Uterus (tissue), 4 donors: ENCODE measurements around the gene YARS1. TPM values are rescaled to one million over a fixed set of nuclear protein-coding genes. Genes with fewer than 3 reads are reported as not detected.
"Not testable (repeated sequence)": the region's sequence is repeated elsewhere in the genome, so short reads cannot be mapped to it uniquely, and the experiment has no call there.

Source experiments
- DNase-seq, 2 donors: peaks; one replicate each; pipeline ENCODE4 v3.0.0-alpha.2; 2019 to 2020
- H3K27ac ChIP-seq, 2 donors: fragments of 200-600 bp; sonication (generic); 1 replicate in 1 of 2; 2 replicates in 1 of 2; pipeline ENCODE4 v1.5.1; 2016 to 2018
- H3K27me3 ChIP-seq, 2 donors: fragments of 200-600 bp; sonication (generic); one replicate each; pipeline ENCODE4 v1.5.1; 2018 to 2019; ENCODE audit warnings: control low read depth in 1 of 2
- H3K36me3 ChIP-seq, 2 donors: fragments of 200-600 bp; sonication (generic); one replicate each; pipeline ENCODE4 v1.5.1; 2019; ENCODE audit warnings: control low read depth in 1 of 2
- H3K4me1 ChIP-seq, 2 donors: fragments of 200-600 bp; sonication (generic); one replicate each; pipeline ENCODE4 v1.5.1; 2018 to 2019; ENCODE audit warnings: control low read depth in 1 of 2
- H3K4me3 ChIP-seq, 2 donors: fragments of 200-600 bp; sonication (generic); 1 replicate in 1 of 2; 2 replicates in 1 of 2; pipeline ENCODE4 v1.5.1; 2018 to 2019; ENCODE audit warnings: mild to moderate bottlenecking in 1 of 2
- H3K9me3 ChIP-seq, 2 donors: fragments of 200-600 bp; sonication (generic); one replicate each; pipeline ENCODE4 v1.5.1; 2019; ENCODE audit warnings: control low read depth in 1 of 2
- POLR2A ChIP-seq, 2 donors: fragments of 450-650 bp; IDR thresholded peaks; one replicate each; pipeline ENCODE4 v1.6.1; 2016; ENCODE audit warnings: antibody characterized with exemption in 2 of 2, mild to moderate bottlenecking in 1 of 2, moderate library complexity in 1 of 2
- intact Hi-C: fragments of 100-400 bp; cut with DNase I; formaldehyde crosslinking; loops from one replicate; pipeline ENCODE4 v1.15.1; 2023; ENCODE audit warnings: low total_unique reads
- total RNA-seq, 4 donors: library from RNA; depleted of rRNA in 3 of 4; stranded (reverse); fragments of >200 nt in 3 of 4; gene quantifications; one replicate each; pipeline versions ENCODE4 v1.1.0 to v1.2.4, GENCODE V29; 2014 to 2023
- TF ChIP-seq, protein P1 (sequence below), 4 experiments: fragments of 200-600 bp in 2 of 4; fragments of 450-650 bp in 2 of 4; sonication (generic) in 2 of 4; IDR thresholded peaks; one replicate each; pipeline ENCODE4 v1.5.1; 2016 to 2019; ENCODE audit warnings: antibody characterized with exemption in 4 of 4, mild to moderate bottlenecking in 2 of 4, moderate library complexity in 1 of 4
- donor health status: DM: yes; HTN: yes; CAD: no.

YARS1 gene
- total RNA-seq, 4 donors from 2014 or later: 15.9 to 67.7 (median 30.4) TPM

DNA sequence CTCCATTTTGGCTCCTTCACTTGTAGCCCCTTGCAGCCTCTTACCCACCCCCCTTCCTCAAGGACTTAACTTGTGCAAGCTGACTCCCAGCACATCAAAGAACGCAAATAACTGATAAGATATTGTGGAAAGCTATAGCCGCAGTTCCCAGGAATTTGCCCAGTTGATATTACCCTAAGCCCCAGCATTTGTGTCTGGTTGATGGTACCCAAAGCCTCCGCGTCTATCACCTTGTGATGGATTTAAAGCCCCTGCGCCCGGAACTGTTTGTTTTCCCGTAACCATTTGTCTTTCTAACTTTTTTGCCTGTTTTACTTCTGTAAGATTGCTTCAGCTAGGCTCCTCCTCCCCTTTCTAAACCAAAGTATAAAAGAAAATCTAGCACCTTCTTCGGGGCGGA is 5.9 kb downstream of the YARS1 start:
- no peak overlapping the region for H3K4me3 ChIP-seq
- H3K27me3 ChIP-seq: no peaks in the 10 kb centered on the region
- no peaks in the 10 kb centered on the region for H3K4me1 ChIP-seq
- H3K36me3 ChIP-seq: no peaks in the 10 kb centered on the region
- intact Hi-C loops: no loop called here
- H3K27ac ChIP-seq: no peak overlapping the region
- no peak for DNase-seq
- no peaks in the 10 kb centered on the region for H3K9me3 ChIP-seq
- TF ChIP-seq, protein P1, sequence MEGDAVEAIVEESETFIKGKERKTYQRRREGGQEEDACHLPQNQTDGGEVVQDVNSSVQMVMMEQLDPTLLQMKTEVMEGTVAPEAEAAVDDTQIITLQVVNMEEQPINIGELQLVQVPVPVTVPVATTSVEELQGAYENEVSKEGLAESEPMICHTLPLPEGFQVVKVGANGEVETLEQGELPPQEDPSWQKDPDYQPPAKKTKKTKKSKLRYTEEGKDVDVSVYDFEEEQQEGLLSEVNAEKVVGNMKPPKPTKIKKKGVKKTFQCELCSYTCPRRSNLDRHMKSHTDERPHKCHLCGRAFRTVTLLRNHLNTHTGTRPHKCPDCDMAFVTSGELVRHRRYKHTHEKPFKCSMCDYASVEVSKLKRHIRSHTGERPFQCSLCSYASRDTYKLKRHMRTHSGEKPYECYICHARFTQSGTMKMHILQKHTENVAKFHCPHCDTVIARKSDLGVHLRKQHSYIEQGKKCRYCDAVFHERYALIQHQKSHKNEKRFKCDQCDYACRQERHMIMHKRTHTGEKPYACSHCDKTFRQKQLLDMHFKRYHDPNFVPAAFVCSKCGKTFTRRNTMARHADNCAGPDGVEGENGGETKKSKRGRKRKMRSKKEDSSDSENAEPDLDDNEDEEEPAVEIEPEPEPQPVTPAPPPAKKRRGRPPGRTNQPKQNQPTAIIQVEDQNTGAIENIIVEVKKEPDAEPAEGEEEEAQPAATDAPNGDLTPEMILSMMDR (IDR thresholded peaks at IDR 0.05): no peak
- no peak for TF ChIP-seq POLR2A (IDR thresholded peaks at IDR 0.05)

DNA sequence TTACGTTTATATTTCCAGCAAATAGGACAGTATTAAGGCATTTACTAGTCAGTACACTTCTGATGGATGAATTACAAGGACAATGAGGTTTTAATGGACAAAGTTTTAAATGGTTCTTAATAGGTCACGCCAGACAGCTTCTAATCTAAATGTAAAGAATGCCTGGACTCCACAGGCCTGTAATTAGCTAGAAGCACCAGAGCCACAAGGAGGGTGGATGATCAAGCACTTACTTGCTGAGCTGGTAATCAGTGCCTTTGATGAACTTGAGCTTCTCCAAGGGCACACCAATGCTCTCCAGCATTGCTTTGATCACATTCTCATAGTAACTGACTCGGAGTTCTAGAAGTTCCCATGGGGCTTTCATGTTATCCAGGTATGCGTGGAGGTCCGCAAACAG is 6.8 kb downstream of the YARS1 start:
- H3K4me3 ChIP-seq: no peak overlapping the region
- intact Hi-C loops: no loop called here
- H3K36me3 ChIP-seq: no peaks in the 10 kb centered on the region
- no peak overlapping the region for H3K27ac ChIP-seq
- H3K4me1 ChIP-seq: no peaks in the 10 kb centered on the region
- TF ChIP-seq, protein P1 (IDR thresholded peaks at IDR 0.05): no peak
- no peak for TF ChIP-seq POLR2A (IDR thresholded peaks at IDR 0.05)
- DNase-seq: no peak
- no peaks in the 10 kb centered on the region for H3K27me3 ChIP-seq
- H3K9me3 ChIP-seq: no peaks in the 10 kb centered on the region

DNA sequence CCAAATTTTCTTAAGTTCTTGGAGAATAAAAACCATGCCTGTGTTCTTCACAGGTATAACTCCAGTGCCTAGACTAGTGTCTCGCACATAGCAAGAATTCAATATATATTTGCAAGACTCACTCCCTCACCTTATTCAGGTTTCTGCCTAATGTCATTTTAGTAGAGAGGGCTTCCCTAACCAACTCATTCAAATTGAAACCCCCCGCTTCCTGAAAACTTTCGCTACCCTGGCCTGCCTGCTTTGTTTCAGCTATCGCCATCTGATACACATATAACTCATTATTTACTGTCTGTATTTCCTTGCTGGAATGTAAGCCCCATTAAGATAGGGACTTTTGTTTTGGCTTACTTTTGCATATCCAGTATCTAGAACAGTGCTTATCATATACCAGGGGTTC is 8.6 kb downstream of the YARS1 start:
- no peaks in the 10 kb centered on the region for H3K36me3 ChIP-seq
- no peak for DNase-seq
- intact Hi-C loops: no loop called here
- H3K4me1 ChIP-seq: no peaks in the 10 kb centered on the region
- TF ChIP-seq, protein P1 (IDR thresholded peaks at IDR 0.05): no peak
- TF ChIP-seq POLR2A (IDR thresholded peaks at IDR 0.05): no peak
- no peak overlapping the region for H3K4me3 ChIP-seq
- H3K27me3 ChIP-seq: no peaks in the 10 kb centered on the region
- no peaks in the 10 kb centered on the region for H3K9me3 ChIP-seq
- no peak overlapping the region for H3K27ac ChIP-seq

DNA sequence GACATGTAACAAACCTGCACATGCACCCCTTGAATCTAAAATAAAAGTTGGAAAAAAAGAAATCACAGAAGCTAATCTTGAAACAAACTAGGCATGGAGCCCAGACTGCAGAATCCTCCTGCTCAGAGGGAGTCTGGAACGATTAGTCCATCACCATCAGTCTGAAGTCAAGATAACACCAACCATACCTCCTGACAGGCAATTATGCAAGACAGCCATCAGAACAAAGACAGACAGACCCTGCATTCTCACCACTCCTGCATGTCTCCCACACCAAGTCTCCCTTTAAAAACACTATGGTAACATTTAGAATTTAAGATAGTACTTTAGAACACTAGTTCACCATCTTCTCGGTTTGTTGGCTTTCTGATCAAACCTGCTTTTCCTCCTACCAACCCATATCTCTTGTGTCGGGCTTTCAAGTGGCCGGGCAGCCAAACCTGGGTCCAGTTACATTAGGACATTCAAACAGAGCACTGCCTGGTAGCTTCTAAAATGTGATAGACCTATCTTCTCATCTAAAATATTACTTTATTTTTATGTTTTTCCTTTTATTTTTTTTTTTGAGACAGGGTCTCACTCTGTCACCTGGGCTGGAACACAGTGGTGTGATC is 10.1 kb downstream of the YARS1 start:
- no peaks in the 10 kb centered on the region for H3K4me1 ChIP-seq
- H3K4me3 ChIP-seq: no peak overlapping the region
- TF ChIP-seq, protein P1 (IDR thresholded peaks at IDR 0.05): no peak
- TF ChIP-seq POLR2A (IDR thresholded peaks at IDR 0.05): no peak
- no peak overlapping the region for H3K27ac ChIP-seq
- intact Hi-C loops: no loop called here
- no peaks in the 10 kb centered on the region for H3K36me3 ChIP-seq
- no peaks in the 10 kb centered on the region for H3K9me3 ChIP-seq
- H3K27me3 ChIP-seq: no peaks in the 10 kb centered on the region
- DNase-seq: no peak

DNA sequence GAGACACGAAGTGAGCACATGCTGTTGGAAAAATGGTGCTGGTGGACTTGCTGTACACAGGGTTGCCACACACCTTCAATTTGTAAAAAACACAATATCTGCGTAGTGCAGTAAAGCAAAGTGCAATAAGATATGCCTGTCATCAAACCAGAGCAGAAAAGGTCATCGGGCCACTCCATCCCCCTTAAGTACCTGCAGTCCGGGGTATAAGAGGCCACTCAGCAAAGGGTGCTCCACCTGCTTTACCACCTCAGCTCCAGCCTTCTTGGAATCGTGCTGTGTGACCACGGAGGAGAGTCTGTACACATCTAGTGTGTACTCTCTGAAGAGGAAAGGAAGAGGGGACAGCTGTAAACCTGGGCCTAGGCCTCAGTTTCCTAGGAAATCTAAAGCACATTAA is 10.9 kb downstream of the YARS1 start:
- no peak for TF ChIP-seq POLR2A (IDR thresholded peaks at IDR 0.05)
- TF ChIP-seq, protein P1 (IDR thresholded peaks at IDR 0.05): no peak
- no peak for DNase-seq
- Histone ChIP-seq H3K36me3 (no peaks in the 10 kb centered on the region), H3K9me3 (no peaks in the 10 kb centered on the region), H3K4me3 (no peak overlapping the region), H3K27me3 (no peaks in the 10 kb centered on the region), H3K4me1 (no peaks in the 10 kb centered on the region), H3K27ac (no peak overlapping the region)
- intact Hi-C loops: no loop called here

DNA sequence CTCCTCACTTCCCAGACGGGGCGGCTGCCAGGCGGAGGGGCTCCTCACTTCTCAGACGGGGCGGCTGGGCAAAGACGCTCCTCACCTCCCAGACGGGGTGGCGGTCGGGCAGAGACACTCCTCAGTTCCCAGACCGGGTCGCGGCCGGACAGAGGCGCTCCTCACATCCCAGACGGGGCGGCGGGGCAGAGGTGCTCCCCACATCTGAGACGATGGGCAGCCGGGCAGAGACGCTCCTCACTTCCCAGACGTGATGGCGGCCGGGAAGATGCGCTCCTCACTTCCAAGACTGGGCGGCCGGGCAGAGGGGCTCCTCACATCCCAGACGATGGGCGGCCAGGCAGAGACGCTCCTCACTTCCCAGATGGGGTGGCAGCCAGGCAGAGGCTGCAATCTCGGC is 12.7 kb downstream of the YARS1 start:
- H3K36me3 ChIP-seq, DNase-seq, H3K27me3 ChIP-seq, H3K27ac ChIP-seq, intact Hi-C loops, H3K9me3 ChIP-seq, H3K4me1 ChIP-seq, H3K4me3 ChIP-seq: not testable (repeated sequence)
